Natural killer cell (primary cell): ENCODE results near the gene EFCAB8. TPM values are rescaled to one million over a fixed set of nuclear protein-coding genes. Genes with fewer than 3 reads are reported as not detected.

Experiments
- ATAC-seq, 3 donors: fragments of 150-1000 bp in 2 of 3; fragments of 200-7000 bp in 1 of 3; cut with Tn5 transposase; 1 replicate in 1 of 3; 2 replicates in 2 of 3; pipeline ENCODE4 v1.10.0; 2021; ENCODE audit warnings: mild to moderate bottlenecking in 2 of 3, moderate library complexity in 2 of 3
- DNase-seq, 2 donors: peaks; one replicate each; pipeline versions ENCODE4 v3.0.0 to v3.0.0-alpha.2; 2013 to 2021; ENCODE audit warnings: mixed read lengths in 1 of 2
- H3K27ac ChIP-seq: one replicate; pipeline ENCODE4 v1.5.1; 2013; ENCODE audit warnings: mild to moderate bottlenecking, low read length
- H3K27me3 ChIP-seq: one replicate; pipeline ENCODE4 v1.6.1; 2013; ENCODE audit warnings: low read length; ENCODE audit not compliant: control insufficient read depth, insufficient read depth
- H3K36me3 ChIP-seq: one replicate; pipeline ENCODE4 v1.6.1; 2013; ENCODE audit warnings: low read length; ENCODE audit not compliant: control insufficient read depth, insufficient read depth
- H3K4me1 ChIP-seq: one replicate; pipeline ENCODE4 v1.6.1; 2013; ENCODE audit warnings: low read length; ENCODE audit not compliant: control insufficient read depth, insufficient read depth
- H3K4me3 ChIP-seq: one replicate; pipeline ENCODE4 v1.5.1; 2013; ENCODE audit warnings: low read length
- H3K9me3 ChIP-seq: one replicate; pipeline ENCODE4 v1.6.1; 2013; ENCODE audit warnings: low read length; ENCODE audit not compliant: control insufficient read depth, insufficient read depth
- H3K27ac Mint-ChIP-seq, 2 donors: one replicate each; pipeline ENCODE4 v1.8.0; 2022; ENCODE audit warnings: mild to moderate bottlenecking in 2 of 2, mixed read lengths in 2 of 2, moderate library complexity in 1 of 2
- H3K27me3 Mint-ChIP-seq, 2 donors: one replicate each; pipeline ENCODE4 v1.8.0; 2022; ENCODE audit warnings: low read depth in 2 of 2, mixed read lengths in 2 of 2
- H3K36me3 Mint-ChIP-seq: one replicate; pipeline ENCODE4 v1.8.0; 2022; ENCODE audit warnings: mixed read lengths
- H3K4me1 Mint-ChIP-seq, 2 donors: one replicate each; pipeline ENCODE4 v1.8.0; 2022; ENCODE audit warnings: mixed read lengths in 2 of 2
- H3K4me3 Mint-ChIP-seq: one replicate; pipeline ENCODE4 v1.8.0; 2022; ENCODE audit warnings: mild to moderate bottlenecking, moderate library complexity, mixed read lengths
- H3K9me3 Mint-ChIP-seq, 2 donors: one replicate each; pipeline ENCODE4 v1.8.0; 2022; ENCODE audit warnings: mixed read lengths in 2 of 2
- CTCF ChIP-seq: fragments of 200-600 bp; IDR thresholded peaks from one replicate; pipeline ENCODE4 v1.8.0; 2022; ENCODE audit warnings: antibody characterized with exemption
- WGBS: methylation state at CpG from one replicate; pipeline ENCODE4 v1.1.7; 2013; ENCODE audit warnings: missing lambda C conversion rate; ENCODE audit not compliant: insufficient coverage; 5-methylcytosine and 5-hydroxymethylcytosine counted together
- intact Hi-C: fragments of 100-400 bp; cut with micrococcal nuclease; formaldehyde crosslinking; loops from one replicate; pipeline ENCODE4 v1.14.2; 2022
- total RNA-seq, 4 donors: library from RNA; stranded (reverse); fragments of 120-200 nt in 1 of 4; gene quantifications; one replicate each; pipeline versions ENCODE4 v1.2.3 to v1.2.4, GENCODE V29; 2013 to 2022

EFCAB8 gene
- total RNA-seq, 3 donors from 2014 or later (not counting 1 experiment from before 2014, with no cell fraction given) = 1.2 to 2.9 (median 2.3) TPM

GRCh38 chr20:32909451-32909850, 50.7 kb downstream of the EFCAB8 start:
- Mint-ChIP-seq H3K9me3 (no peaks in the 10 kb centered on the region), H3K4me1 (no peaks in the 10 kb centered on the region), H3K27me3 (no peaks in the 10 kb centered on the region), H3K27ac (no peak overlapping the region), H3K4me3 (no peak overlapping the region), H3K36me3 (no peaks in the 10 kb centered on the region)
- no peaks in the 10 kb centered on the region for H3K4me1 ChIP-seq
- H3K27ac ChIP-seq = no peak overlapping the region
- WGBS = 91% methylated on average over 9 of the region's 9 CpGs
- no peaks in the 10 kb centered on the region for H3K9me3 ChIP-seq
- H3K4me3 ChIP-seq = no peak overlapping the region
- DNase-seq = no peak
- intact Hi-C loops = no loop called here
- no peak for TF ChIP-seq CTCF
- no peaks in the 10 kb centered on the region for H3K36me3 ChIP-seq
- H3K27me3 ChIP-seq = no peaks in the 10 kb centered on the region
- ATAC-seq = no peak

GRCh38 chr20:32909896-32910571, 51.3 kb downstream of the EFCAB8 start:
- Mint-ChIP-seq H3K27me3 (no peaks in the 10 kb centered on the region), H3K27ac (no peak overlapping the region), H3K36me3 (peaks cover 1% of the 10 kb centered on the region), H3K4me3 (no peak overlapping the region), H3K9me3 (peaks cover under 1 to 1% of the 10 kb centered on the region in 2 donors), H3K4me1 (no peaks in the 10 kb centered on the region)
- no peaks in the 10 kb centered on the region for H3K4me1 ChIP-seq
- H3K36me3 ChIP-seq = no peaks in the 10 kb centered on the region
- WGBS = 92% methylated on average over 14 of the region's 14 CpGs
- ATAC-seq = no peak
- TF ChIP-seq CTCF = no peak
- H3K4me3 ChIP-seq = no peak overlapping the region
- H3K9me3 ChIP-seq = peaks cover 3% of the 10 kb centered on the region
- intact Hi-C loops = no loop called here
- no peaks in the 10 kb centered on the region for H3K27me3 ChIP-seq
- H3K27ac ChIP-seq = no peak overlapping the region
- no peak for DNase-seq

- Histone ChIP-seq H3K36me3 (no peaks in the 10 kb centered on the region), H3K4me3 (no peak overlapping the region), H3K27me3 (no peaks in the 10 kb centered on the region), H3K9me3 (peaks cover 13% of the 10 kb centered on the region), H3K4me1 (no peaks in the 10 kb centered on the region), H3K27ac (no peak overlapping the region)
- peaks cover 8% of the 10 kb centered on the region for H3K36me3 Mint-ChIP-seq
- no peak overlapping the region for H3K27ac Mint-ChIP-seq
- H3K27me3 Mint-ChIP-seq = no peaks in the 10 kb centered on the region
- peaks cover 3 to 5% of the 10 kb centered on the region in 2 donors for H3K9me3 Mint-ChIP-seq
- no peak overlapping the region for H3K4me3 Mint-ChIP-seq
- ATAC-seq = no peak
- no peaks in the 10 kb centered on the region for H3K4me1 Mint-ChIP-seq
- no peak for TF ChIP-seq CTCF
- intact Hi-C loops = no loop called here
- WGBS = 91% methylated on average over 13 of the region's 13 CpGs
- DNase-seq = no peak
These were observed 52.6 kb downstream of the EFCAB8 start for GRCh38 chr20:32911355-32911754.

GRCh38 chr20:32912688-32913087, 54.0 kb downstream of the EFCAB8 start:
- TF ChIP-seq CTCF = no peak
- Mint-ChIP-seq H3K9me3 (peaks cover 3 to 5% of the 10 kb centered on the region in 2 donors), H3K4me1 (no peaks in the 10 kb centered on the region), H3K4me3 (no peak overlapping the region), H3K27me3 (no peaks in the 10 kb centered on the region), H3K27ac (no peak overlapping the region), H3K36me3 (peaks cover 8% of the 10 kb centered on the region)
- no peak overlapping the region for H3K4me3 ChIP-seq
- no peak for ATAC-seq
- intact Hi-C loops = no loop called here
- no peaks in the 10 kb centered on the region for H3K4me1 ChIP-seq
- WGBS = 94% methylated on average over 1 of the region's 1 CpG
- H3K27me3 ChIP-seq = no peaks in the 10 kb centered on the region
- H3K9me3 ChIP-seq = peaks cover 13% of the 10 kb centered on the region
- H3K36me3 ChIP-seq = no peaks in the 10 kb centered on the region
- no peak overlapping the region for H3K27ac ChIP-seq
- DNase-seq = no peak
